Osteocyte (in vitro differentiated cells): Measurements from ENCODE around the gene ATOH8. TPM values are rescaled to one million over a fixed set of nuclear protein-coding genes. Genes with fewer than 3 reads are reported as not detected.
A peak's percentile ranks its signal among the peaks of the same experiment; 100 is the strongest.
"Not testable (repeated sequence)": the region's sequence is repeated elsewhere in the genome, so short reads cannot be mapped to it uniquely, and the experiment has no call there.

ENCODE experiments used
- DNase-seq: peaks from one replicate; pipeline ENCODE4 v3.0.0; 2021; ENCODE audit warnings: mixed read lengths; ENCODE audit not compliant: unreplicated experiment; ENCODE audit errors: extremely low spot score
- H3K27ac Mint-ChIP-seq: one replicate; pipeline ENCODE4 v1.8.0; 2021; ENCODE audit warnings: mild to moderate bottlenecking, mixed read lengths; ENCODE audit not compliant: unreplicated experiment
- H3K27me3 Mint-ChIP-seq: one replicate; pipeline ENCODE4 v1.8.0; 2021; ENCODE audit warnings: mixed read lengths; ENCODE audit not compliant: unreplicated experiment
- H3K36me3 Mint-ChIP-seq: one replicate; pipeline ENCODE4 v1.8.0; 2021; ENCODE audit warnings: mixed read lengths; ENCODE audit not compliant: unreplicated experiment
- H3K4me1 Mint-ChIP-seq: one replicate; pipeline ENCODE4 v1.8.0; 2021; ENCODE audit warnings: mixed read lengths; ENCODE audit not compliant: unreplicated experiment
- H3K4me3 Mint-ChIP-seq: one replicate; pipeline ENCODE4 v1.8.0; 2021; ENCODE audit warnings: mild to moderate bottlenecking, moderate library complexity, mixed read lengths; ENCODE audit not compliant: unreplicated experiment
- H3K9me3 Mint-ChIP-seq: one replicate; pipeline ENCODE4 v1.8.0; 2021; ENCODE audit warnings: mixed read lengths; ENCODE audit not compliant: unreplicated experiment
- CTCF ChIP-seq: fragments of 200-600 bp; sonication (generic); IDR thresholded peaks from 2 replicates; pipeline ENCODE4 v1.5.0; 2021; ENCODE audit warnings: antibody characterized with exemption, mild to moderate bottlenecking, moderate library complexity
- total RNA-seq: library from RNA; stranded (reverse); gene quantifications from 2 replicates; pipeline ENCODE4 v1.2.1, GENCODE V29; 2021

Gene ATOH8
- total RNA-seq, 1 donor from 2014 or later = 5.9 TPM

GRCh38 chr2:85711578-85712060 is 42.2 kb upstream of the ATOH8 start:
- no peaks in the 10 kb centered on the region for H3K9me3 Mint-ChIP-seq
- no peak overlapping the region for H3K4me3 Mint-ChIP-seq
- DNase-seq = no peak
- H3K36me3 Mint-ChIP-seq = no peaks in the 10 kb centered on the region
- peaks cover 4% of the 10 kb centered on the region for H3K4me1 Mint-ChIP-seq
- peaks cover 13% of the 10 kb centered on the region for H3K27me3 Mint-ChIP-seq
- H3K27ac Mint-ChIP-seq = no peak overlapping the region
- TF ChIP-seq CTCF = no peak

GRCh38 chr2:85712336-85712735 is 41.5 kb upstream of the ATOH8 start:
- Mint-ChIP-seq H3K9me3 (no peaks in the 10 kb centered on the region), H3K36me3 (no peaks in the 10 kb centered on the region), H3K27ac (no peak overlapping the region), H3K4me3 (no peak overlapping the region), H3K4me1 (peaks cover 4% of the 10 kb centered on the region), H3K27me3 (peaks cover 13% of the 10 kb centered on the region)
- no peak for TF ChIP-seq CTCF
- no peak for DNase-seq

- no peak overlapping the region for H3K27ac Mint-ChIP-seq
- peaks cover 4% of the 10 kb centered on the region for H3K4me1 Mint-ChIP-seq
- DNase-seq = peak; percentile 54
- no peak for TF ChIP-seq CTCF
- H3K9me3 Mint-ChIP-seq = no peaks in the 10 kb centered on the region
- H3K27me3 Mint-ChIP-seq = peaks cover 13% of the 10 kb centered on the region
- no peaks in the 10 kb centered on the region for H3K36me3 Mint-ChIP-seq
- H3K4me3 Mint-ChIP-seq = no peak overlapping the region
These were observed 40.8 kb upstream of the ATOH8 start for GRCh38 chr2:85712849-85713612.

- Mint-ChIP-seq H3K27me3 (peaks cover 19% of the 10 kb centered on the region), H3K4me3 (no peak overlapping the region), H3K27ac (no peak overlapping the region), H3K36me3 (no peaks in the 10 kb centered on the region), H3K4me1 (peaks cover 4% of the 10 kb centered on the region), H3K9me3 (no peaks in the 10 kb centered on the region)
- no peak for TF ChIP-seq CTCF
- DNase-seq = no peak
These were observed 40.0 kb upstream of the ATOH8 start for GRCh38 chr2:85713836-85714235.

- H3K36me3 Mint-ChIP-seq, DNase-seq, H3K4me3 Mint-ChIP-seq, H3K4me1 Mint-ChIP-seq, H3K9me3 Mint-ChIP-seq, H3K27ac Mint-ChIP-seq: not testable (repeated sequence)
- peaks cover 24% of the 10 kb centered on the region for H3K27me3 Mint-ChIP-seq
These were observed 39.4 kb upstream of the ATOH8 start for GRCh38 chr2:85714421-85714820.
